Left lung (tissue), 10 donors: ENCODE measurements around the gene DDX39A. TPM values are rescaled to one million over a fixed set of nuclear protein-coding genes. Genes with fewer than 3 reads are reported as not detected.

ENCODE experiments used
- ATAC-seq: fragments of 200-7000 bp; cut with Tn5 transposase; one replicate; pipeline ENCODE4 v1.9.1; 2020; ENCODE audit warnings: moderate library complexity
- DNase-seq, 4 donors: peaks; one replicate each; pipeline ENCODE4 v3.0.0-alpha.2; 2013 to 2020
- H3K27ac ChIP-seq, 2 donors: fragments of 200-600 bp; sonication (generic) in 1 of 2; one replicate each; pipeline versions ENCODE4 v1.5.0 to v1.8.0; 2020 to 2021
- H3K27me3 ChIP-seq, 2 donors: fragments of 200-600 bp; sonication (generic) in 1 of 2; one replicate each; pipeline versions ENCODE4 v1.5.0 to v1.8.0; 2020 to 2021
- H3K36me3 ChIP-seq, 2 donors: fragments of 200-600 bp; sonication (generic) in 1 of 2; one replicate each; pipeline versions ENCODE4 v1.5.0 to v1.8.0; 2020 to 2021
- H3K4me1 ChIP-seq, 2 donors: fragments of 200-600 bp; one replicate each; pipeline ENCODE4 v1.8.0; 2021
- H3K4me3 ChIP-seq, 2 donors: fragments of 200-600 bp; sonication (generic) in 1 of 2; one replicate each; pipeline versions ENCODE4 v1.5.0 to v1.8.0; 2020 to 2021; ENCODE audit warnings: mild to moderate bottlenecking in 1 of 2
- H3K9me3 ChIP-seq, 2 donors: fragments of 200-600 bp; sonication (generic) in 1 of 2; one replicate each; pipeline versions ENCODE4 v1.5.0 to v1.8.0; 2020 to 2021
- intact Hi-C, 2 donors: fragments of 100-400 bp; cut with DNase I; formaldehyde crosslinking; loops; one replicate each; pipeline versions ENCODE4 v1.11.2 to v1.14.2; 2022
- polyA plus RNA-seq, 6 donors: library from polyadenylated mRNA; unstranded; fragments of 120-200 nt; gene quantifications; one replicate each; pipeline ENCODE4 v1.2.1, GENCODE V29; 2013; ENCODE audit not compliant: insufficient read length in 6 of 6
- total RNA-seq, 2 donors: library from RNA; stranded (reverse); fragmentation: NEBNext Ultra II Directional; extraction: Animal tissue kit (Norgen Biotek cat#: 25700); gene quantifications; one replicate each; pipeline ENCODE4 v1.2.1, GENCODE V29; 2021
- TF ChIP-seq, protein P1 (sequence below), 2 donors: fragments of 200-600 bp; sonication (generic) in 1 of 2; IDR thresholded peaks; one replicate each; pipeline versions ENCODE4 v1.5.0 to v1.8.0; 2021; ENCODE audit warnings: antibody characterized with exemption in 2 of 2
- donor health status: DM: no; HTN: yes; CAD: no.
- donor health status: DM: no; HTN: no; CAD: no.

The DDX39A gene
- total and polyA plus RNA-seq, 8 donors: 42.5 to 90.1 (median 49.9) TPM

DNA sequence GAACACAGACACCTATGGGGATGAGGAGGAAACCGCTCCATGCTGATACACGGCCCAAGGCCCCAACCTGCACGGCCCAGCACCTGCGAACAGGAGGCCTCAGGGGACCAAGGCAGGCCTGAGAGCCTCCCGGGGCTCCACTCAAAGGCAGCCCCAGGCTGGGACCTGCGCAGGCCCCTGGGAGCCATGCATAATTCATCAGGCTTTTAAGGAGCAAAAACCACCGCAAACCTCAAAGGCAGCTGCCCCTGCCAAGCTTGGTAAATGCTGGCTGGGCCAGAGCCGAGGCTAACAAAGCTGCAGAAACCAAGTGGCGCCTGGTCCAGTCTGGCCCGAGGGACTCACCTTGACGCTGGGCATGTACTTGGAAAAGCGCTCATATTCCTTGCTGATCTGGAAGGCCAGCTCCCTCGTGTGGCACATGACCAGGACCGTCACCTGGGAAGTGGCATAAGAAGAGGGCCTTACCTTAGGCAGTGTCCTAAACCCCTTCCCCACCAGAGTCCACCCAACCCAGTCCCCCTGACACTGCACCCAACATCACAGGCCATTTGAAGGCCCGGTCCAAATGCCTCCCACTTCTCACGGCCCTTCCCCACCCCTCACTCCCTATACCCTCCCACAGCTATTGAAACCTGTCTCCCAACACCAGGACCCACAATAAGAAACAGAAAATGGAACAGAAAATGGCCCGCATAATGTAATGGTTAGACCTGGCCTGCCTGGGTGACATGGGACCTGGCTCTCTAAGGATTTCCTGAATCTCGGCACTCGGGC lies 7.8 kb downstream of the DDX39A start:
- H3K4me1 ChIP-seq: peaks cover 10 to 65% of the 10 kb centered on the region in 2 donors
- H3K27ac ChIP-seq: no peak overlapping the region
- DNase-seq: no peak
- H3K9me3 ChIP-seq: no peaks in the 10 kb centered on the region
- intact Hi-C loops: no loop called here
- ATAC-seq: no peak
- TF ChIP-seq, protein P1, sequence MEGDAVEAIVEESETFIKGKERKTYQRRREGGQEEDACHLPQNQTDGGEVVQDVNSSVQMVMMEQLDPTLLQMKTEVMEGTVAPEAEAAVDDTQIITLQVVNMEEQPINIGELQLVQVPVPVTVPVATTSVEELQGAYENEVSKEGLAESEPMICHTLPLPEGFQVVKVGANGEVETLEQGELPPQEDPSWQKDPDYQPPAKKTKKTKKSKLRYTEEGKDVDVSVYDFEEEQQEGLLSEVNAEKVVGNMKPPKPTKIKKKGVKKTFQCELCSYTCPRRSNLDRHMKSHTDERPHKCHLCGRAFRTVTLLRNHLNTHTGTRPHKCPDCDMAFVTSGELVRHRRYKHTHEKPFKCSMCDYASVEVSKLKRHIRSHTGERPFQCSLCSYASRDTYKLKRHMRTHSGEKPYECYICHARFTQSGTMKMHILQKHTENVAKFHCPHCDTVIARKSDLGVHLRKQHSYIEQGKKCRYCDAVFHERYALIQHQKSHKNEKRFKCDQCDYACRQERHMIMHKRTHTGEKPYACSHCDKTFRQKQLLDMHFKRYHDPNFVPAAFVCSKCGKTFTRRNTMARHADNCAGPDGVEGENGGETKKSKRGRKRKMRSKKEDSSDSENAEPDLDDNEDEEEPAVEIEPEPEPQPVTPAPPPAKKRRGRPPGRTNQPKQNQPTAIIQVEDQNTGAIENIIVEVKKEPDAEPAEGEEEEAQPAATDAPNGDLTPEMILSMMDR (IDR thresholded peaks at IDR 0.05): no peak
- peaks cover 0 to 92% of the 10 kb centered on the region in 2 donors for H3K36me3 ChIP-seq
- H3K4me3 ChIP-seq: no peak overlapping the region
- H3K27me3 ChIP-seq: no peaks in the 10 kb centered on the region

DNA sequence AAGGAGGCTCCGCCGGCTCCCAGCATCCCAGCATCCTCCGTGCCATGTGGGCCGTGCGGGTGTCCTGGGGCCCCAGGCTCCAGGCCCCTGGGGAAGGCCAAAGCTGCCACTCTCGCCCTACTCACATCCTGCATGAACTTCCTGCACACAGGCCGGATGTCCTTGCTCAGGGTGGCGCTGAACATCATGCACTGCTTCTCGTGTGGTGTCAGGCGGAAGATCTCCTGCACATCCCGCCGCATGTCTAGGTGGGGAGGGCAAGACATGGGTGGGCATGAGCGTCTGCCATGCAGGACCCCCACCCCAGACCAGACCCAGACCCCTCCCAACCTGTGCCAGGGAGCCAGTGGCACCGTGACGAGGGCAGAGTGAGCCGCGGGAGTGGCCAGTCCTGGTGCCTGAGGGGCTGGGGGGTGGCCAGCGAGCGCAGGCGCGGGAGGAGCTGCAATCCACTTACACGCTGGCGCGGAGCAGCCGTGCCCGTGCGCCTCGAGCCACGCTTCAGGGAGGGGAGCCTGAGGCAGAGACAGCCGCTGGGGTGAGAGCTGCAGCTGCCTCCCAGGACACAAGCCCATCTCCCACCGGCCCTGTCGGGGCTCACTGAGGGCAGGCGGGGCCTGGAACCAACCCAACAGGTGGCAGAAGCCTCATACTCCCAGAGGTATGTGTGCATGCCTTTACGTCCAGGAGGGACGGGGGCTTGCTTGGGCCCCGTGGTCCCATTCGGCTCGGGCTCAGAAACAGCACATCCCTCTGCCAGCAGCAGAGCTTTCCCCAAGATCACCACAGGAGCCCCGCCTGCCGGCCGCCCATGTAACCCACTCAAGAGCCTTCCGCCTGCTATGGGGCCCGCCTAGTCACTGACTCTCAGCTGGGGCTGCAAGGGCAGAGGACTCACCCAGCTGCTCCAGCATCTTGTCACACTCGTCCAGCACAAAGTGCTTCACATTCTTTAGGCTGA lies 8.8 kb downstream of the DDX39A start:
- peaks cover 12 to 65% of the 10 kb centered on the region in 2 donors for H3K4me1 ChIP-seq
- no peaks in the 10 kb centered on the region for H3K27me3 ChIP-seq
- DNase-seq (no peak), ATAC-seq (no peak)
- H3K4me3 ChIP-seq: no peak overlapping the region
- H3K9me3 ChIP-seq: no peaks in the 10 kb centered on the region
- TF ChIP-seq, protein P1 (IDR thresholded peaks at IDR 0.05): no peak
- H3K27ac ChIP-seq: no peak overlapping the region
- intact Hi-C loops: no loop called here
- peaks cover 0 to 98% of the 10 kb centered on the region in 2 donors for H3K36me3 ChIP-seq

DNA sequence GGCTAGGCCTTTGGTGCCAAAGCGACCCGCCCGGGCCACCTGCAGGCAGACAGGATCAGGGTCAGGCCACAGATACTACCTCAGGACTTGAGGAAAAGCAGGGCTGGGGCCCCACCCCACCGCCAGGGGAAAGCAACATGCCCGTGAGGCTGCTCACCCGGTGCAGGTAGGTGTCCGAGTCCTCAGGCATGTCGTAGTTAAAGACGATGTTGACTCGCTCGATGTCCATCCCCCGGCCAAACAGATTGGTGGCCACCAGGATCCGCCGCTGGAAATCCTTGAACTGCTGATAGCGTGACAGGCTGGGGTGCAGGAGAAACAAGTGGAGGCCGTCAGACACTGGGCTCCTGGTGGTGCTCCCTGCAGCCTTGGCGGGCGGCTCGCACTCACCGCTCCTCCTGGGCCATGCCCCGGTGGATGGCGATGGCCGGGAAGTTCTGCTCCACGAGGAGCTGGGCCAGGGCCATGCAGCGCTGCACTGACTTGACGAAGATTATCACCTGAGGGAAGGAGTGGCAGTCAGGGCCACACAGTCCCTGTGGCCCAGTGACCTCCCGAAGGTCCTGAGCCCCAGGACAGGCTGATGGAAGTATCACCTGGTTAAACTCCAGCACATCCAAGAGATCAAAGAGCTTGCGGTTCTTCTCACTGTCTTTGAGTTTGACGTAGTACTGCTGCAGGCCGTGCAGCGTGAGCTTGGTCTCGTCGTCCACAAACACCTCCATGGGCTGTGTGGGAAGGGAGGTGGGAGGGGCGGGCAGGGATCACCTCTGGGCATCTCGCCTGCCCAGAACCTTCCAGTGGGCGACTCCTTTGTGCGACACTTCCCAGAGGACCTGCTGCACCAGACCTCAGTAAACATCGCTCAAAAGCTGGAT lies 9.8 kb downstream of the DDX39A start:
- ATAC-seq (no peak), DNase-seq (no peak)
- H3K4me3 ChIP-seq: no peak overlapping the region
- H3K27ac ChIP-seq: peak overlapping the region in 1 of 2 donors; percentile 43
- no peaks in the 10 kb centered on the region for H3K9me3 ChIP-seq
- intact Hi-C loops: no loop called here
- peaks cover 0 to 100% of the 10 kb centered on the region in 2 donors for H3K36me3 ChIP-seq
- H3K27me3 ChIP-seq: no peaks in the 10 kb centered on the region
- peaks cover 12 to 57% of the 10 kb centered on the region in 2 donors for H3K4me1 ChIP-seq
- TF ChIP-seq, protein P1 (IDR thresholded peaks at IDR 0.05): no peak

DNA sequence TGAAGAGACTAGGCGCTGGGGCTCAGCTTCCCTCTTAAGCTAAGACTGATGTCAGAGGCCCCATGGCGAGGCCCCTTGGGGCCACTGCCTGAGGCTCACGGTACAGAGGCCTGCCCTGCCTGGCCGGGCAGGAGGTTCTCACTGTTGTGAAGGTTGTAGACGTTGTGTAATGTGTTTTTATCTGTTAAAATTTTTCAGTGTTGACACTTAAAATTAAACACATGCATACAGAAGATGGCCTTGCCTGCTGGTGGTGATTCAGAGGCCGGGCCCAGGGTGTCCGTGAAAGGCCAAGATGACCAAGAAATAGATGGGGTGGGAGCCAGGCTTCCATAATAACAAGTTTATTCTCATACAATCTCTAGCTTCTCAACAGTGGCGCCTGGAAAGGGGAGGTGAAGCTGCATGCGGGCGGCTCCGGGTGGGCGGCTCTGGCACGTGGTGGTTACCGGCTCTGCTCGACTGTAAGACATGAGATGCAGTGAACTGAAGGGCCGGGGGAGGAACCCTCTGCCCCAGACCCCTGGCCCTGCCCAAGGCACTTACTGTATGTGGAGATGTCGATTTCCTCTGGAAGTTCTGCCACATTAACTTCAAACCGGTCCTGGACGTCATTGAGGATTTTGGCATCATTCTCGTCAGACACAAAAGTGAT lies 10.5 kb downstream of the DDX39A start:
- TF ChIP-seq, protein P1 (IDR thresholded peaks at IDR 0.05): no peak
- peaks cover 7 to 49% of the 10 kb centered on the region in 2 donors for H3K4me1 ChIP-seq
- H3K27ac ChIP-seq: peak overlapping the region in 1 of 2 donors; percentile 43
- H3K4me3 ChIP-seq: no peak overlapping the region
- intact Hi-C loops: no loop called here
- no peaks in the 10 kb centered on the region for H3K9me3 ChIP-seq
- peaks cover 0 to 100% of the 10 kb centered on the region in 2 donors for H3K36me3 ChIP-seq
- no peaks in the 10 kb centered on the region for H3K27me3 ChIP-seq
- ATAC-seq (no peak), DNase-seq (no peak)
